ENCODE data around the gene MNX1. TPM values are rescaled to one million over a fixed set of nuclear protein-coding genes. Genes with fewer than 3 reads are reported as not detected.

The MNX1 gene
- total RNA-seq, 4 donors from 2014 or later: 0.28 TPM; not detected in 3

GRCh38 chr7:157014635-157015555 is 4.4 kb upstream of the MNX1 start:
- DNase-seq: no peak
- peaks cover 7 to 44% of the 10 kb centered on the region in 2 donors for H3K27me3 ChIP-seq
- H3K9me3 ChIP-seq: no peaks in the 10 kb centered on the region
- H3K27ac ChIP-seq: no peak overlapping the region
- intact Hi-C loops (cut with DNase I; ENCODE audit: low total_unique reads): no loop called here
- H3K4me3 ChIP-seq: no peak overlapping the region
- TF ChIP-seq POLR2A (IDR thresholded peaks at IDR 0.05) (no peak), CTCF (IDR thresholded peaks at IDR 0.05) (no peak)
- H3K36me3 ChIP-seq: no peaks in the 10 kb centered on the region
- peaks cover 0 to 16% of the 10 kb centered on the region in 2 donors for H3K4me1 ChIP-seq

- H3K4me1 ChIP-seq: peaks cover 0 to 16% of the 10 kb centered on the region in 2 donors
- DNase-seq: no peak
- H3K27ac ChIP-seq: no peak overlapping the region
- no peaks in the 10 kb centered on the region for H3K36me3 ChIP-seq
- no peaks in the 10 kb centered on the region for H3K9me3 ChIP-seq
- no peak overlapping the region for H3K4me3 ChIP-seq
- no peak for TF ChIP-seq CTCF (IDR thresholded peaks at IDR 0.05)
- TF ChIP-seq POLR2A (IDR thresholded peaks at IDR 0.05): no peak
- intact Hi-C loops (cut with DNase I; ENCODE audit: low total_unique reads): no loop called here
- H3K27me3 ChIP-seq: peaks cover 7 to 40% of the 10 kb centered on the region in 2 donors
Measured at GRCh38 chr7:157013602-157014549, 3.4 kb upstream of the MNX1 start.

- intact Hi-C loops (cut with DNase I; ENCODE audit: low total_unique reads): no loop called here
- Histone ChIP-seq H3K27me3 (peaks cover 8 to 47% of the 10 kb centered on the region in 2 donors), H3K9me3 (no peaks in the 10 kb centered on the region), H3K27ac (no peak overlapping the region), H3K4me1 (peaks cover 0 to 16% of the 10 kb centered on the region in 2 donors), H3K36me3 (no peaks in the 10 kb centered on the region), H3K4me3 (no peak overlapping the region)
- no peak for DNase-seq
- TF ChIP-seq POLR2A (IDR thresholded peaks at IDR 0.05): no peak
Measured at GRCh38 chr7:157013101-157013500, 2.6 kb upstream of the MNX1 start.

- Histone ChIP-seq H3K27me3 (peaks cover 8 to 49% of the 10 kb centered on the region in 2 donors), H3K4me1 (peaks cover 0 to 16% of the 10 kb centered on the region in 2 donors), H3K36me3 (no peaks in the 10 kb centered on the region), H3K27ac (no peak overlapping the region), H3K9me3 (no peaks in the 10 kb centered on the region), H3K4me3 (no peak overlapping the region)
- no peak for DNase-seq
- intact Hi-C loops (cut with DNase I; ENCODE audit: low total_unique reads): no loop called here
- TF ChIP-seq CTCF (IDR thresholded peaks at IDR 0.05): no peak
- TF ChIP-seq POLR2A (IDR thresholded peaks at IDR 0.05): no peak
Measured at GRCh38 chr7:157012113-157012547, 1.7 kb upstream of the MNX1 start.

- Histone ChIP-seq H3K36me3 (no peaks in the 10 kb centered on the region), H3K4me3 (no peak overlapping the region), H3K9me3 (no peaks in the 10 kb centered on the region), H3K27me3 (peaks cover 10 to 49% of the 10 kb centered on the region in 2 donors), H3K27ac (no peak overlapping the region), H3K4me1 (peaks cover 0 to 16% of the 10 kb centered on the region in 2 donors)
- intact Hi-C loops (cut with DNase I; ENCODE audit: low total_unique reads): no loop called here
- TF ChIP-seq CTCF (IDR thresholded peaks at IDR 0.05): no peak
- TF ChIP-seq POLR2A (IDR thresholded peaks at IDR 0.05): no peak
- DNase-seq: no peak
Measured at GRCh38 chr7:157011333-157012112, 1.1 kb upstream of the MNX1 start.

All from uterus (tissue), 4 donors.